HTR-8/SVneo (cell line): Measurements from ENCODE around the gene PRPF8.
A peak's percentile ranks its signal among the peaks of the same experiment; 100 is the strongest.
"Not testable (repeated sequence)": the region's sequence is repeated elsewhere in the genome, so short reads cannot be mapped to it uniquely, and the experiment has no call there.

Experiments
- DNase-seq: peaks from one replicate; pipeline ENCODE4 v3.0.0; 2011; ENCODE audit warnings: low spot score, mixed read lengths; ENCODE audit not compliant: insufficient read length
- FAIRE-seq: peaks from 2 replicates; lab custom pipeline; 2011; peaks lifted over from hg19 to GRCh38; lab: Jason Lieb, UNC

The PRPF8 gene

GRCh38 chr17:1716912-1717695 is 32.4 kb upstream of the PRPF8 start:
- FAIRE-seq (peak; percentile 95), DNase-seq (peak; percentile 99)

GRCh38 chr17:1716076-1716911 is 31.6 kb upstream of the PRPF8 start:
- FAIRE-seq, result peak; percentile 98
- peak; percentile 100 for DNase-seq

- DNase-seq, result no peak
These were observed 31.1 kb upstream of the PRPF8 start for GRCh38 chr17:1715803-1716075.

GRCh38 chr17:1714980-1715802 is 30.5 kb upstream of the PRPF8 start:
- peak; percentile 77 for DNase-seq
- peak; percentile 94 for FAIRE-seq

More at GRCh38 chr17:1715803-1716075, 31.1 kb upstream of the PRPF8 start:
- FAIRE-seq, result no peak

DNA sequence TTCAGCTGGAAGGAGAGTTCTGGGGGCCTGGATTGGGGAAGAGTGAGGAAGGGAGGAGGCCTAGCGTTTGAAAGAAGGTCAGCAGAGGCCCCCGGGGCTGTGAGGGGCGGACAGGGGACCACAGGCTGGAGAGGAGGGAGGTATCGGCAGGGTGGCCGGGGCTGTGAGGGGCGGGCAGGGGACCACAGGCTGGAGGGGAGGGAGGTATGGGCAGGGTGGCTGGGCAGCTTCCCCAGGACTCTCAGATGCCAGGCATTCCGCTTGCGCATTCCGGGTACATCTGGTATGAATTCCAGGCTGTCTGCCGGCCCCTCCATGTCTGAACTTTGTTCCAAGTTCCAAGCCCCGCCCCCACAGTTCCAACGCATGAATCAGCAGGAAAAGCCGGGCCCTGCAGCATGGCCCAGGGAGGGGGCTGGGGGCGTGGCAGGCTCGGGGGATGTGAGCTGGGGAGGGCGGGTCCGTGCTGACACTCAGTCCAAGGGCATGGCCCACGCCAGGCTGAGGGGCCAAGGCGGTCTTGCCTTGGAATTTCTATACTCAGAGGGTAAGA is 29.8 kb upstream of the PRPF8 start:
- peak; percentile 94 for DNase-seq

GRCh38 chr17:1713878-1714426 is 29.3 kb upstream of the PRPF8 start:
- DNase-seq, result peak; percentile 83

More for the DNA sequence above, 29.8 kb upstream of the PRPF8 start:
- FAIRE-seq, result no peak

GRCh38 chr17:1713160-1713877 is 28.7 kb upstream of the PRPF8 start:
- FAIRE-seq, result no peak
- no peak for DNase-seq

More at GRCh38 chr17:1713878-1714426, 29.3 kb upstream of the PRPF8 start:
- FAIRE-seq, result peak; percentile 94

DNA sequence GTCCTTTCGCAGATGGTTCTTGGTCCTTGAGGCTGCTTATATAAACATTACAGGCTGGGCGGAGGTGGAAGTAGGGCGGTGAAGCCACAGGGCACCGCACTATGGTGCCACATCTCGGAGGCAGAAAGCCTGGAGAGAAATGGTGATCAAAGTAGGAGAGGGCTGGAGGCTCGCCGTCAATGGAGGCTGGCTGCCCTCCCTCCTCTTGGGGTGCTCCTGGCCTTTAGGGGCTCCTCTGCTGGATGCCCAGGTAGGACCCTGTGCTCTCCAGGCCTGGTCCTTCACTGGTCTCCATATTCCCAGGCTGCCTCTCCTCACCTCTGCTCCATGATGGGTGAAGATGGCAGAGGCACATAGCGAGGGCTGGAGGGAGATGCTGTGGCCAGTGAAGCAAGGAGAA is 27.6 kb upstream of the PRPF8 start:
- no peak for FAIRE-seq

DNA sequence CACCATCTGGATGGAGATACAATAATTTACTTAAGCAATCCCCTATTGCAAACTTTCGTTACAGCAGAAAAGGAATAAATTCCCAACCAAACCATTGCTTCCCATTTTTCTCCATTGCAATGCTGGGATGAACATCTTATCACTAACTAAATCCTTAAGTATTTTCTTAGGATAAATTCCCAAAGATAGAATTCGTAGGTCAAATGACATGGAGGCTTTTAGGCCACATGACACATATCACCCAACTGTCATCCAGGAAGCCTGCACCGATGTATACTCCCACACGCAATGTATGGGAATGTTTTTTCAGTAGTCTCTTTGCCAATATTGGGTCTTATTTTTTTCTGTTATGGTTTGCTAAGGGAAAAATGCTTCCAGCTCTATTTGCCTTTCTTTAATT is 27.1 kb upstream of the PRPF8 start:
- DNase-seq (no peak), FAIRE-seq (no peak)

More for the DNA sequence above, 27.6 kb upstream of the PRPF8 start:
- no peak for DNase-seq

DNA sequence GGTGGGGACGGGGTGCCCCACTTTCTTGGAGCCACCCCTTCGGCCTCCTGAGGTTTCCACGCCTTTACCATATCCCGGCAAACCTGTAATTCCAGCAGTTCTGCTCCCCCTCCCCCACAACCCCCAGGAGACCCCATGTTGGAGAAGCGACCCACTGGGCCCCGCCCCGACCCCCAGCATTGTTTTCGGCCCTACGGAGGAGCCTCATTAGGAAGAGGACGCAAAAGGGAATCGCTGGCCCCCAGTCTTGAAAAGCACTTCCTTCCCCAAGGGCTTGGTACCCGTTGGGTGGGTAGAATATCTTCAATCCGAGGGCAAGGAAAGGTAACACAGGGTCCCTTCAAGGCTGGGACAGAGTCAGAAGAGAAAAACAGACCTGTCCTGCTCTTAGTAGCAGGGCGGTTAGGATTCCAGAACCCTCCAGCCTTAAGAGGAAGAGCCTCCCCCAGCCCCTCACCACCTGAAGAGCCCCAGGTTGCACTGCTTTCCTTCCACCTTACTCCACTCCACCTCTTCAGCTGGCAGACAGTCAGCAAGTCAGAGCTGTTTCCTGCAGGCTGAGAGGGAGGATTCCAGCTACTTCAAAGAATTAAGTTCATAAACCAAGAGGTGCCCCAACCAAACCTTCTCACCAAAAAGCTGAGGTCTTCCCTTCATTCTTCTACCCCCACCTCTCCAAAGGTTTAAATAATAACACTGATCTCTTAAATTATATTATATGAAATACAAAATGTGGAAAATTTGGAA is 26.3 kb upstream of the PRPF8 start:
- FAIRE-seq, result no peak
- no peak for DNase-seq

GRCh38 chr17:1709971-1710806 is 25.5 kb upstream of the PRPF8 start, which contains the start of gene TLCD2:
Gene TLCD2 (minus strand): TSS chr17:1710377. CDS start chr17:1710242, 135 bp downstream.
- peak; percentile 79 for DNase-seq
- peak; percentile 75 for FAIRE-seq

DNA sequence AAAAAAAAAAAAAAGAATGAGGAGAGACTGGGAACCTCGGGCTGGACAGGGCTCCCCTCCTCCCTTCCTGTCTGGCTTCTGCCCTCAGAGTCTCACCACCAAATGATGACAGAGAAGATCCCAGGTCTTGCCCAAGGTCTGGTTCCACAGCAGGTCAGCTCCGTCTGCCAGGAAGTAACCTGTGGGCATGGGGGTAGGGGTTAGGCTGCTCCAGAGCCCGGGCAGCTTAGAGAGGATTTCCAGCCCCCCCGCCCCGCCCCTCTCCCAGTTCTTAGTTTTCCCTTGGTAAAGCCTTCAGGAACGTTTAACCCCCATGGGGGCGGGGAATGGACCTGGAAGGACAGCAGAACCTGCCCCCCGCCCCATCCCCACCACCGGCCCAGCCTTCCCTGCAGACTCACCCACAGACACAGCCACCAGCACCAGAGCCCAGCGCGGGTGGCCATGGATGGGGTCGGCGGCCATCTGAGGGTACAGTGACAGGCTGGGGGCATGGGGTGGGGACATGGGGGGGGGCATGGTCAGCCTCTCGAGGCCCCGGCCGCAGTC is 24.8 kb upstream of the PRPF8 start:
- FAIRE-seq, result no peak
- DNase-seq, result no peak

DNA sequence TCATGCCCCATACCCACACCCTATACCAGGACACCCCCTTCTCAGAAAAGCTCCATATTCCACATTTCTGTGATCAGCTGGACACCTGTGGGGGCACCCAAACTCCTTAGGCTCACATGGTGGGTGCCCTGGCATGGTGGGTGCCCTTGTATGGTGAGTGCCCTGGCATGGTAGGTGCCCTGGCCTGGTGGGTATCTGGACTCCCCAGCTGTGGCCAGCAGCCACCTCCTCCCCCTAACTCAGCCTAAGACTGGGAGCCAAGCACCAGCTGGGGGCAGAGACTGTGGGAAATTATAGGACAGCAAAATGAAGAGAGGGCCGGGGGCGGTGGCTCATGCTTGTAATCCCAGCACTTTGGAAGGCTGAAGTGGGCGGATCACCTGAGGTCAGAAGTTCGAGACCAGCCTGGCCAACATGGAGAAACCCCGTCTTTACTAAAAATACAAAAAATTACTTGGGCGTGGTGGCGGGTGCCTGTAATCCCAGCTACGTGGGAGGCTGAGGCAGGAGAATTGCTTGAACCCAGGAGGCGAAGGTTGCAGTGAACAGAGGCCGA is 24.2 kb upstream of the PRPF8 start:
- FAIRE-seq, DNase-seq: not testable (repeated sequence)

DNA sequence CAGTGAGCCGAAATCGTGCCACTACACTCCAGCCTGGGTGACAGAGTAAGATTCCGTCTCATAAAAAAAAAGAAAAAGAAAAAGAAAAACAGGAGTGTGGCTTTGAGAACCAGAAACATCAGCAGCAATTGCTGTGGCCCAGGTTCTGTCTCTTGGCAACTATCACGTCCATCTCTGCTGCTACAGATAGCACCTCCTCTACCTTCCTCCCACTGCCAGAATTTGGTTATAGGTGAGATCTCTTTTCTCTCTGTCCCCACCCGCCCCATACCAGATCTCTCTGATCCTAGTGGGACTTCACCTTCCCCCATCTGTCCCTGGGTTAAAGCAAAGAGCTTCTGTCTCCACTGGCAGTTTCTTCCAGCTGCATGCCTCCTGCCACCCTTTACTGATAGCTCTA is 22.4 kb upstream of the PRPF8 start:
- no peak for DNase-seq
- FAIRE-seq, result no peak

- DNase-seq (no peak), FAIRE-seq (no peak)
These were observed 20.3 kb upstream of the PRPF8 start for GRCh38 chr17:1705004-1705403.

- DNase-seq (no peak), FAIRE-seq (no peak)
These were observed 18.4 kb upstream of the PRPF8 start for GRCh38 chr17:1703063-1703462.

DNA sequence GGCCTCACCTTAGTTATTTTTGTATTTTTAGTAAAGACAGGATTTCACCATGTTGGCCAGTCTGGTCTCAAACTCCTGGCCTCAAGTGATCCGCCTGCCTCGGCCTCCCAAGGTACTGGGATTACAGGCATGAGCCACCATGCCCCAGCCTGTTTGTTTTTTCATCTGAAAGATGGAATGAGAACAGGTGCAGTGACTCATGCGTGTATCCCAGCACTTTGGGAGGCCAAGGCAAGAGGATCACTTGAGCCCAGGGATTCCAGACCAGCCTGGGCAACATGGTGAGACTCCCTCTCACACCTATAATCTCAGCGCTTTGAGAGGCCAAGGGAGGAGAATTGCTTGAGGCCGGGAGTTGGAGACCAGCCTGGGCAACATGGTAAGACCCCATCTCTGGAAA is 15.2 kb upstream of the PRPF8 start:
- not testable (repeated sequence) for DNase-seq, FAIRE-seq
